Naive thymus-derived CD4-positive, alpha-beta T cell (primary cell): Measurements from ENCODE around the gene KCNQ1OT1. TPM values are rescaled to one million over a fixed set of nuclear protein-coding genes. Genes with fewer than 3 reads are reported as not detected.

ENCODE experiments used
- ATAC-seq: fragments of 150-1000 bp; cut with Tn5 transposase; 2 replicates; pipeline ENCODE4 v1.10.0; 2021; ENCODE audit warnings: mild to moderate bottlenecking, moderate library complexity
- CTCF ChIA-PET: fragments of 350-600 bp; sonication (Branson Sonifier 250); formaldehyde crosslinking; loops from one replicate; lab custom pipeline; 2021; ENCODE audit warnings: antibody characterized with exemption; lab: Charles Lee
- POLR2A ChIA-PET: fragments of 350-600 bp; sonication (Branson Sonifier 250); formaldehyde crosslinking; loops from one replicate; lab custom pipeline; 2021; ENCODE audit warnings: antibody characterized with exemption, inconsistent platforms; lab: Charles Lee
- DNase-seq, 9 donors: peaks; one replicate each; pipeline versions ENCODE4 v3.0.0 to v3.0.0-alpha.2; 2020 to 2022; ENCODE audit warnings: mixed read lengths in 1 of 9
- H3K27ac ChIP-seq: one replicate; pipeline ENCODE4 v1.7.0; 2013; ENCODE audit warnings: mild to moderate bottlenecking, low read depth, low read length, moderate library complexity
- H3K27me3 ChIP-seq, 2 donors: one replicate each; pipeline ENCODE4 v1.7.0; 2013; ENCODE audit warnings: low read length in 2 of 2, mild to moderate bottlenecking in 2 of 2, moderate library complexity in 2 of 2; ENCODE audit not compliant: control insufficient read depth in 2 of 2, insufficient read depth in 2 of 2
- H3K36me3 ChIP-seq, 3 experiments: 1 replicate in 2 of 3; 2 replicates in 1 of 3; pipeline ENCODE4 v1.7.0; 2013; ENCODE audit warnings: low read length in 3 of 3, mild to moderate bottlenecking in 3 of 3, moderate library complexity in 1 of 3; ENCODE audit not compliant: insufficient read depth in 3 of 3, control insufficient read depth in 2 of 3
- H3K4me1 ChIP-seq, 2 donors: one replicate each; pipeline ENCODE4 v1.7.0; 2013; ENCODE audit warnings: low read length in 2 of 2, mild to moderate bottlenecking in 2 of 2, moderate library complexity in 1 of 2; ENCODE audit not compliant: control insufficient read depth in 2 of 2, insufficient read depth in 2 of 2
- H3K4me3 ChIP-seq: 2 replicates; pipeline ENCODE4 v1.7.0; 2013; ENCODE audit warnings: mild to moderate bottlenecking, low read length
- H3K9me3 ChIP-seq, 3 experiments: 1 replicate in 2 of 3; 2 replicates in 1 of 3; pipeline ENCODE4 v1.7.0; 2013; ENCODE audit warnings: low read length in 3 of 3; ENCODE audit not compliant: control insufficient read depth in 2 of 3
- H3K27ac Mint-ChIP-seq, 9 donors: one replicate each; pipeline ENCODE4 v1.8.0; 2020 to 2022; ENCODE audit warnings: mixed read lengths in 9 of 9, mild to moderate bottlenecking in 8 of 9, moderate library complexity in 5 of 9, inconsistent platforms in 2 of 9
- H3K27me3 Mint-ChIP-seq, 5 donors: one replicate each; pipeline ENCODE4 v1.8.0; 2021 to 2022; ENCODE audit warnings: mixed read lengths in 5 of 5, mild to moderate bottlenecking in 1 of 5
- H3K36me3 Mint-ChIP-seq, 5 donors: one replicate each; pipeline ENCODE4 v1.8.0; 2020 to 2022; ENCODE audit warnings: mixed read lengths in 5 of 5, mild to moderate bottlenecking in 3 of 5, inconsistent platforms in 1 of 5
- H3K4me1 Mint-ChIP-seq, 7 donors: one replicate each; pipeline ENCODE4 v1.8.0; 2020 to 2022; ENCODE audit warnings: mixed read lengths in 7 of 7, mild to moderate bottlenecking in 3 of 7, inconsistent platforms in 1 of 7
- H3K4me3 Mint-ChIP-seq, 10 donors: one replicate each; pipeline ENCODE4 v1.8.0; 2020 to 2022; ENCODE audit warnings: mild to moderate bottlenecking in 10 of 10, mixed read lengths in 10 of 10, moderate library complexity in 6 of 10, inconsistent platforms in 2 of 10
- H3K9me3 Mint-ChIP-seq, 11 donors: one replicate each; pipeline ENCODE4 v1.8.0; 2020 to 2022; ENCODE audit warnings: mixed read lengths in 11 of 11, mild to moderate bottlenecking in 4 of 11, inconsistent platforms in 1 of 11, moderate library complexity in 1 of 11
- intact Hi-C, 2 donors: fragments of 100-400 bp; cut with micrococcal nuclease; formaldehyde crosslinking; loops; one replicate each; pipeline ENCODE4 v1.15.1; 2023
- polyA plus RNA-seq, 2 donors: library from polyadenylated mRNA; unstranded; fragments of 300-500 nt; fragmentation: Illumina TruSeq; gene quantifications; one replicate each; pipeline ENCODE4 v1.2.3, GENCODE V29; 2021
- total RNA-seq, 6 experiments: library from RNA in 5 of 6; stranded (reverse) in 5 of 6; gene quantifications; 1 replicate in 5 of 6; 2 replicates in 1 of 6; pipeline ENCODE4 v1.2.3 and lab custom pipeline; 2021 to 2026

Gene KCNQ1OT1
- total and polyA plus RNA-seq, 7 experiments from 2014 or later: 0.07 to 0.56 (median 0.19) TPM

DNA sequence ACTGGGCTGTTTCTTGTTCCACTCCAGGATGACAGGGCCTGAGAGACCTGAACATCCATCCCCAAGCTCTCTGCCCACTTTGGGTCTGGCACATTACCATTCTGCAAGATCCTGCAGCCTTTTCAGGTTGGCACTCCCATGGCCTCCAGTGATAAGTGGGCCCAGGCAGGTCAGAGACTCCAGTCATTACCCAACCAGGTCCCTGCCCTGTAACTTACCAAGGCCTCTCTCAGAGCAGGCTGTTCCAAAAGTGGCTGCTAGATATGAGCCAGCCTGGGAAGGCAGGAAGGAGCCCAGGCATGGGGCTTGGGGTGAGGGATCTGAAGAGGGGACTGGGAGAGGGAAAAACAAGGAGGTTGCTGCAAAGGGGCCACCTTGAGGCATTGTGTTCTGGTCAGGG is 35.9 kb downstream of the KCNQ1OT1 start:
- DNase-seq: no peak
- ATAC-seq: no peak
- Mint-ChIP-seq H3K27ac (no peak overlapping the region), H3K27me3 (no peaks in the 10 kb centered on the region), H3K9me3 (peaks cover 0 to 12% (median 4%) of the 10 kb centered on the region in 11 donors), H3K36me3 (peaks cover 2 to 58% (median 30%) of the 10 kb centered on the region in 5 donors), H3K4me3 (no peak overlapping the region), H3K4me1 (peaks cover 0 to 5% (median 0%) of the 10 kb centered on the region in 7 donors)
- Histone ChIP-seq H3K36me3 (peaks cover 0 to 46% (median 3%) of the 10 kb centered on the region in 3 experiments), H3K9me3 (no peaks in the 10 kb centered on the region), H3K27me3 (no peaks in the 10 kb centered on the region), H3K4me3 (no peak overlapping the region), H3K4me1 (no peaks in the 10 kb centered on the region), H3K27ac (no peak overlapping the region)
- intact Hi-C loops: no loop called here
- CTCF ChIA-PET: no interaction called here
- POLR2A ChIA-PET: no interaction called here

DNA sequence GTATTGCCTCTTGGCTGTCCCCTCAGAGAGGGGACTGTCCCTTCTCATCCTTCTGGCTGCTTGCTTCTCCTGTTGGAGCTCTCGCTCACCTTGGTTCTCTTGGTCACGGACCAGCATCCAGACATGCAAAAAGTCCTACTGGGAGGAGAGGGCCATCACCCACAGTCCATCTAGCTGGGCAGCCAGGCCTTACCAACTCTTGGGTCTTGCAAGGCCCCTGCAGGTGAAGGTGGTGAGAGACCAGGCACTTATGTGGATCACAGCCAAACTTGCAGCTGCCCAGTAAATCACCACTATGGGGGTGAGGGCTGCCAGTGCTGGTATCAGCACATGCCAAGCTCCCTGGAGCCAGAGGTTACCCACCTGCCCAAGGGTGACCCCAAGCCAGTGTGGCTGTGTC is 36.3 kb downstream of the KCNQ1OT1 start:
- no peaks in the 10 kb centered on the region for H3K4me1 ChIP-seq
- no peak overlapping the region for H3K4me3 ChIP-seq
- no peak for DNase-seq
- Mint-ChIP-seq H3K4me1 (peaks cover 0 to 2% (median 0%) of the 10 kb centered on the region in 7 donors), H3K27ac (no peak overlapping the region), H3K36me3 (peaks cover 6 to 58% (median 32%) of the 10 kb centered on the region in 5 donors), H3K4me3 (no peak overlapping the region), H3K27me3 (no peaks in the 10 kb centered on the region), H3K9me3 (peaks cover 0 to 16% (median 6%) of the 10 kb centered on the region in 11 donors)
- H3K9me3 ChIP-seq: no peaks in the 10 kb centered on the region
- H3K36me3 ChIP-seq: peaks cover 0 to 46% (median 3%) of the 10 kb centered on the region in 3 experiments
- ATAC-seq: no peak
- intact Hi-C loops: no loop called here
- ChIA-PET CTCF (no interaction called here), POLR2A (no interaction called here)
- no peaks in the 10 kb centered on the region for H3K27me3 ChIP-seq
- H3K27ac ChIP-seq: no peak overlapping the region

DNA sequence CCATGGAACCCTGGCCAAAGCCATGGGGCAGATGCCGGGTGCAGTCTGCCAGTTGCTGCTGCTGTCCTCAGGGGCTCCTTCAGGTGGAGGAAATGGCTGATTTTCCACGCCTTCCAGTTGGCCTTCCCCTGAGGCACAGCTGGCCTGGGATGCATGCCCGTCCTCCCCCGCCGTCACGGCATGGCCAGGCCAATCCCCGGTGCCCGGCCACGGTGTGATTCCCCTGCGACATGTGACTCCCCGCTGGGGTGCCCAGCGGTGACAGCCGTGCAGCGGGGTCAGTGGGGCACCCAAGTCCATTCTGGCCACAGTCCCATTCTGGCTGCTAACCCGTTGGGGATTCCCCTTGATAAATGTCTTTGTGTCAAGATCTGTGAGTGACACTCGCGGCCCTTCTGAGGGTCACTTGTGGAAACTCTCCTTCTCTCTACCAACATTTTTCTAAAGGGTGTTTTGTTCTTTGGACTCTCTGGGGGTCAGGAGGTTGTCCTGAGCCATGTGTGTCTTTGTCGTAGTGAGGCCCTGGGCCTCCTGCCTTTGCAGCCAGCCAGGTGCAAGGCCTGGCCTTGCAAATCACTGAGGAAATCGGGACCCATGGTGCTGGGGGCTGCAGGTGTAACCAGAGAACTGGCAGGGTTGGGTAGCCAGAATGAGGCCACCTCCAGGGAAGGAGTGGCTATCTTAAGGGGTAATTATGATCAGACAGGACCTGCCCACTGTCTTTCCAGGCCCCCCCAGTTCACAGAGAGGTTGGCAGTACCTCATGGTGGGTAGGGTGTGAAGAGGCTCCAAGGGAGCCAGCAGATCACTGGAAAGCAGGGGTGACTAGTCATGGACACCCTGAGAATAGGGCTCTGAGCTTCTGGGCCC is 37.1 kb downstream of the KCNQ1OT1 start:
- no peak overlapping the region for H3K27ac ChIP-seq
- no peaks in the 10 kb centered on the region for H3K9me3 ChIP-seq
- no peaks in the 10 kb centered on the region for H3K27me3 Mint-ChIP-seq
- POLR2A ChIA-PET: no interaction called here
- H3K4me3 Mint-ChIP-seq: no peak overlapping the region
- ATAC-seq (no peak), DNase-seq (no peak)
- H3K4me1 Mint-ChIP-seq: peaks cover 0 to under 1% (median 0%) of the 10 kb centered on the region in 7 donors
- intact Hi-C loops: no loop called here
- H3K4me1 ChIP-seq: no peaks in the 10 kb centered on the region
- peaks cover 0 to 17% (median 6%) of the 10 kb centered on the region in 11 donors for H3K9me3 Mint-ChIP-seq
- H3K36me3 ChIP-seq: peaks cover 0 to 42% (median 0%) of the 10 kb centered on the region in 3 experiments
- CTCF ChIA-PET: no interaction called here
- no peak overlapping the region for H3K4me3 ChIP-seq
- H3K27me3 ChIP-seq: no peaks in the 10 kb centered on the region
- H3K27ac Mint-ChIP-seq: no peak overlapping the region
- H3K36me3 Mint-ChIP-seq: peaks cover 9 to 64% (median 34%) of the 10 kb centered on the region in 5 donors

DNA sequence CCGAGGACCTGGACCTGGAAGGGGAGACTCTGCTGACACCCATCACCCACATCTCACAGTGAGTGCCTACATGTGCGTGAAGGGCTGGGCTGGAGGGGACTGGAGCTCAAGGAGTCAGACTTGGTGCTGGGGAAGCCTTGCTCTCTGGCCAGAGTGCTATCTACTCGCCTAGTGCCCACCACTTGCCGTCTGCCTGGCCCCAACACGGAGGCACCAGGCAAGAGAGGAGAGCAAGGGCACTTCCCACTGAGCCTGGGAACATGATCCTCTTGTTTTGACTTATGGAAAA is 37.8 kb downstream of the KCNQ1OT1 start:
- DNase-seq: no peak
- Histone ChIP-seq H3K27ac (no peak overlapping the region), H3K27me3 (no peaks in the 10 kb centered on the region), H3K4me3 (no peak overlapping the region), H3K9me3 (no peaks in the 10 kb centered on the region), H3K4me1 (no peaks in the 10 kb centered on the region), H3K36me3 (peaks cover 0 to 37% (median 0%) of the 10 kb centered on the region in 3 experiments)
- no peak for ATAC-seq
- Mint-ChIP-seq H3K9me3 (peaks cover 0 to 17% (median 6%) of the 10 kb centered on the region in 11 donors), H3K27me3 (no peaks in the 10 kb centered on the region), H3K4me1 (no peaks in the 10 kb centered on the region), H3K27ac (no peak overlapping the region), H3K4me3 (no peak overlapping the region), H3K36me3 (peaks cover 9 to 71% (median 38%) of the 10 kb centered on the region in 5 donors)
- intact Hi-C loops: no loop called here
- POLR2A ChIA-PET: no interaction called here
- CTCF ChIA-PET: no interaction called here

DNA sequence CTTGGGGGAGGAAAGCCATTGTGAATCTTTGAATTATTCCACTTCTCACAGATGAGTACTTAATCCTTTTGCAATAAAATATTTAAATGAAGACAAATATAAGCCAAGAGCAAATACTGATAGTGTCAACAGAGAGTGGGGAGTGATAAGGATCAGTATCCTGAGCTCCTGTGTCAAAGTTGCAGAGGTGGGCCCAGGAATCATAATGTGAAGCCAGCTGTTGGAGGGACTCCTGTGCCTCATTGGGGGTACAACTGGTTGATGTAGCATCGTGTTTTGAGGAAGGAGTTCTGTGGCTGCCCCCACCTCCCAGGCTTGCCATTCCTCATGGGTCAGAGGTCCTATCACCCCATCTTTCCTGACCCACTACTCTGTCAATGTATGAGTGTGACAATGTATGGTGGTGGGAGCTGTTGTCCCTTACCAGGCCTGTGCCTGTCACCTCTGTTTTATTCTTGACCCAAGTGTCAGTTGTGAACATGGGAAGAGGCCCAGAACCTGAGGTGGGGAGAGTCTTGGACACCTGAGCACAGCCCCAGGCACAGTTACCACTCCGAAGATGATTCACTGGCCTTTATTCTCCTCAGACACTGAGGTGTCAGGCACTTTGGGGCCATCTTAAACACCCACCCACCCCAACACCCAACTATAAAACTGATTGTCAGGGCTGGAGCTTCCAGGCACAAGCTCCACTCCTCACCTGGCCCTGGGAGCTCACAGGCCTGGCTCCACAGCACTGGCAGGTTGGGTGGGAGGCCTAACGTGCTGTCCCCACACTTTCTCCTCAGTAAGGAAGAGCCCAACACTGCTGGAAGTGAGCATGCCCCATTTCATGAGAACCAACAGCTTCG is 38.4 kb downstream of the KCNQ1OT1 start:
- Mint-ChIP-seq H3K36me3 (peaks cover 10 to 75% (median 44%) of the 10 kb centered on the region in 5 donors), H3K4me1 (peaks cover 0 to 4% (median 0%) of the 10 kb centered on the region in 7 donors), H3K4me3 (no peak overlapping the region), H3K27ac (no peak overlapping the region), H3K27me3 (no peaks in the 10 kb centered on the region), H3K9me3 (peaks cover 0 to 17% (median 6%) of the 10 kb centered on the region in 11 donors)
- no peaks in the 10 kb centered on the region for H3K4me1 ChIP-seq
- no peak overlapping the region for H3K4me3 ChIP-seq
- intact Hi-C loops: no loop called here
- no peaks in the 10 kb centered on the region for H3K9me3 ChIP-seq
- H3K36me3 ChIP-seq: peaks cover 0 to 32% (median 0%) of the 10 kb centered on the region in 3 experiments
- DNase-seq (no peak), ATAC-seq (no peak)
- no peak overlapping the region for H3K27ac ChIP-seq
- ChIA-PET POLR2A (interaction anchor here (0.6 kb wide), 1 partner anchor 13 kb away, joined by 4 read pairs; no protein-coding TSS in a partner anchor), CTCF (interaction anchor here (0.9 kb wide), 1 partner anchor 8 kb away, joined by 3 read pairs; no protein-coding TSS in a partner anchor)
- no peaks in the 10 kb centered on the region for H3K27me3 ChIP-seq

DNA sequence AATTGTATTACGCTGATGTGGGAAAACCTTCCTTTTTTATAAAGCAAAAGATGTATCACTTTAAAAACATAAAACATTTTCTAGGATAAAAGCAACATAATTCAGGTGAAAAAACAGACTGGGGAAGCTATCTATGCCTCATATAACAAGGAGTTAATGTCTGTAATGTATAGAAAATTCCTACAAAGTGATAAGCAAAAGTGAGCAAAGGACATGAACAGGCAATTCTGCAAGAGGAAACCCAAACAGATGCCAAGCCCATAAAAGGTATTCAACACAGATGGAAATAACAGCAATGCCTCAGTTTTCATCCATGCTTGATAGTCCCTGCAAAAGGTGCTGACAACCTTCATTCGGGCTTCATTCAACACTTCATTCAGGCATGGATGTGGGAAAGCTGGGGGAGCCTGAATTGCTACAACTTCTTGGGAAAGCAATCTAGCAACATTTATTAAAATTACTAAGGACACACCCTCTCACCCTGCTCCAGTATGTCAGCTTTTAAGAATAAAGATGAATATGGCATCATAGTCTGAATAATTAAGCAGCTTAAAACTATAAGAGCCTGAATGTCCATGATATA is 39.3 kb downstream of the KCNQ1OT1 start:
- H3K27ac Mint-ChIP-seq: no peak overlapping the region
- no peaks in the 10 kb centered on the region for H3K27me3 ChIP-seq
- H3K9me3 Mint-ChIP-seq: peaks cover 0 to 17% (median 6%) of the 10 kb centered on the region in 11 donors
- CTCF ChIA-PET: interaction anchor here (0.9 kb wide), 1 partner anchor 9 kb away, joined by 3 read pairs; no protein-coding TSS in a partner anchor
- H3K27me3 Mint-ChIP-seq: no peaks in the 10 kb centered on the region
- no peaks in the 10 kb centered on the region for H3K4me1 ChIP-seq
- ATAC-seq (no peak), DNase-seq (no peak)
- H3K4me3 Mint-ChIP-seq: no peak overlapping the region
- H3K36me3 ChIP-seq: peaks cover 0 to 32% (median 0%) of the 10 kb centered on the region in 3 experiments
- no peak overlapping the region for H3K4me3 ChIP-seq
- H3K36me3 Mint-ChIP-seq: peaks cover 17 to 73% (median 51%) of the 10 kb centered on the region in 5 donors
- POLR2A ChIA-PET: no interaction called here
- peaks cover 0 to 11% (median 0%) of the 10 kb centered on the region in 7 donors for H3K4me1 Mint-ChIP-seq
- no peak overlapping the region for H3K27ac ChIP-seq
- intact Hi-C loops: no loop called here
- H3K9me3 ChIP-seq: no peaks in the 10 kb centered on the region
